HepG2 (cell line): ENCODE results near the gene SNHG17. TPM values are rescaled to one million over a fixed set of nuclear protein-coding genes. Genes with fewer than 3 reads are reported as not detected.

ENCODE experiments used
- ATAC-seq: fragments of 200-7000 bp; cut with Tn5 transposase; 3 replicates; pipeline ENCODE4 v1.9.1; 2020; ENCODE audit warnings: mild to moderate bottlenecking, moderate library complexity
- BruUV-seq: library from RNA; stranded (reverse); fragments of 400-500 nt; replicated peaks from 2 replicates; lab custom pipeline; 2021; lab: Mats Ljungman, UMichigan
- CTCF ChIA-PET: fragments of 300-600 bp; formaldehyde crosslinking; extraction: SDS; loops from one replicate; lab custom pipeline; 2021; ENCODE audit warnings: low total read pairs, inconsistent platforms, low intra/inter-chr PET ratio; lab: Yijun Ruan, JAX
- POLR2A ChIA-PET: fragments of 350-600 bp; sonication (Branson Sonifier 250); formaldehyde crosslinking; loops from one replicate; lab custom pipeline; 2020; ENCODE audit warnings: antibody characterized with exemption, inconsistent platforms; lab: Yijun Ruan, JAX
- DNase-seq: peaks from one replicate; pipeline ENCODE4 v3.0.0-alpha.2; 2015; ENCODE audit warnings: low spot score
- FAIRE-seq: peaks from 3 replicates; lab custom pipeline; 2011; peaks lifted over from hg19 to GRCh38; lab: Jason Lieb, UNC
- H2AFZ ChIP-seq: one replicate; pipeline ENCODE4 v1.6.1; 2011; ENCODE audit warnings: low read length, inconsistent platforms
- H3K27ac ChIP-seq: fragments of 300-600 bp; 3 replicates; pipeline ENCODE4 v1.8.0; 2011; ENCODE audit warnings: mixed run types, mild to moderate bottlenecking, mixed read lengths, low read length, inconsistent platforms; ENCODE audit not compliant: insufficient read depth; ENCODE audit errors: extremely low read length
- H3K27me3 ChIP-seq, 2 experiments: fragments of 200-600 bp in 1 of 2; 2 replicates in 1 of 2; 3 replicates in 1 of 2; pipeline versions ENCODE4 v1.6.0 to v1.8.0; 2011; ENCODE audit warnings: low read length in 2 of 2, mild to moderate bottlenecking in 2 of 2, moderate library complexity in 2 of 2, inconsistent platforms in 1 of 2; ENCODE audit not compliant: insufficient read depth in 2 of 2, control insufficient read depth in 1 of 2
- H3K36me3 ChIP-seq, 2 experiments: fragments of 200-600 bp in 1 of 2; replicated peaks in 1 of 2; 2 replicates in 1 of 2; 3 replicates in 1 of 2; pipeline versions ENCODE4 v1.5.1 to v1.8.0; 2011; ENCODE audit warnings: low read length in 2 of 2, inconsistent platforms in 1 of 2; ENCODE audit not compliant: insufficient read depth in 2 of 2, control insufficient read depth in 1 of 2
- H3K4me1 ChIP-seq: 2 replicates; pipeline ENCODE4 v1.5.1; 2012; ENCODE audit warnings: low read length, inconsistent platforms; ENCODE audit not compliant: insufficient read depth
- H3K4me2 ChIP-seq: 2 replicates; pipeline ENCODE4 v1.6.0; 2011; ENCODE audit warnings: low read depth, low read length, inconsistent platforms
- H3K4me3 ChIP-seq, 3 experiments: fragments of 200-600 bp in 1 of 3; sonication (generic), shearing (Covaris generic) in 1 of 3; replicated peaks in 1 of 3; 2 replicates each; pipeline ENCODE4 v1.5.1; 2011 to 2016; ENCODE audit warnings: low read length in 3 of 3, inconsistent platforms in 2 of 3, low read depth in 2 of 3, mild to moderate bottlenecking in 2 of 3, control low read depth in 1 of 3, mixed read lengths in 1 of 3; ENCODE audit not compliant: insufficient read depth in 1 of 3
- H3K79me2 ChIP-seq: one replicate; pipeline ENCODE4 v1.6.1; 2011; ENCODE audit warnings: low read length, inconsistent platforms; ENCODE audit not compliant: insufficient read depth
- H3K9ac ChIP-seq: 2 replicates; pipeline ENCODE4 v1.6.0; 2011; ENCODE audit warnings: mild to moderate bottlenecking, low read depth, low read length, inconsistent platforms; ENCODE audit not compliant: insufficient read depth
- H3K9me3 ChIP-seq: 2 replicates; pipeline ENCODE4 v1.5.1; 2012; ENCODE audit warnings: mild to moderate bottlenecking, low read length
- H4K20me1 ChIP-seq: 2 replicates; pipeline ENCODE4 v1.6.0; 2011; ENCODE audit warnings: inconsistent platforms, mild to moderate bottlenecking, low read length, moderate library complexity; ENCODE audit not compliant: insufficient read depth
- ARID2 ChIP-seq: sonication (generic); formaldehyde crosslinking; IDR thresholded peaks from 2 replicates; pipeline ENCODE4 v1.8.1; 2022; ENCODE audit warnings: mild to moderate bottlenecking, missing genetic modification reagents, borderline replicate concordance
- GABPB1 ChIP-seq: IDR thresholded peaks from 2 replicates; pipeline ENCODE4 v1.6.1; 2016; ENCODE audit warnings: mild to moderate bottlenecking, missing genetic modification reagents, moderate library complexity, missing compliant biosample characterization
- HIVEP1 ChIP-seq: sonication (generic); formaldehyde crosslinking; IDR thresholded peaks from 2 replicates; pipeline ENCODE4 v1.4.0; 2020; ENCODE audit warnings: mild to moderate bottlenecking, missing genetic modification reagents
- HOXA5 ChIP-seq: sonication (generic); formaldehyde crosslinking; IDR thresholded peaks from 2 replicates; pipeline ENCODE4 v1.4.0; 2020; ENCODE audit warnings: missing genetic modification reagents
- MEIS1 ChIP-seq: sonication (generic); formaldehyde crosslinking; IDR thresholded peaks from 2 replicates; pipeline ENCODE4 v1.9.0; 2021; ENCODE audit warnings: mild to moderate bottlenecking, missing genetic modification reagents, moderate library complexity, borderline replicate concordance
- NR2F2 ChIP-seq: IDR thresholded peaks from 2 replicates; pipeline ENCODE4 v1.6.1; 2012; ENCODE audit warnings: low read depth, inconsistent platforms, borderline replicate concordance
- RBM22 ChIP-seq: fragments of 200-400 bp; formaldehyde crosslinking; optimal IDR thresholded peaks from 2 replicates; pipeline ENCODE3; 2017; ENCODE audit warnings: mild to moderate bottlenecking, low read length, moderate library complexity
- SNAI1 ChIP-seq: sonication (generic); formaldehyde crosslinking; IDR thresholded peaks from 2 replicates; pipeline ENCODE4 v1.5.0; 2020; ENCODE audit warnings: mild to moderate bottlenecking, missing genetic modification reagents, borderline replicate concordance
- TOE1 ChIP-seq: sonication (generic); formaldehyde crosslinking; IDR thresholded peaks from 2 replicates; pipeline ENCODE4 v1.4.0; 2020; ENCODE audit warnings: mild to moderate bottlenecking, missing genetic modification reagents
- TRIM22 ChIP-seq: fragments of 450-650 bp; IDR thresholded peaks from 2 replicates; pipeline ENCODE4 v1.6.1; 2017
- ZNF30 ChIP-seq: sonication (generic); formaldehyde crosslinking; IDR thresholded peaks from 2 replicates; pipeline ENCODE4 v1.5.0; 2020; ENCODE audit warnings: mild to moderate bottlenecking, missing genetic modification reagents
- ZNF337 ChIP-seq: sonication (generic); formaldehyde crosslinking; IDR thresholded peaks from 2 replicates; pipeline ENCODE4 v1.5.1; 2020; ENCODE audit warnings: missing genetic modification reagents, low read depth, mild to moderate bottlenecking, borderline replicate concordance
- ZNF501 ChIP-seq: sonication (generic); formaldehyde crosslinking; IDR thresholded peaks from 2 replicates; pipeline ENCODE4 v1.5.1; 2020; ENCODE audit warnings: mild to moderate bottlenecking, moderate library complexity, missing genetic modification reagents
- WGBS: methylation state at CpG from one replicate; pipeline ENCODE4 v1.1.6; 2017; ENCODE audit warnings: low lambda C conversion rate; 5-methylcytosine and 5-hydroxymethylcytosine counted together
- in situ Hi-C: cut with HindIII; loops from 2 replicates; pipeline ENCODE4 v1.10.0; 2017; ENCODE audit warnings: low pct_unique_long_range_greater_than_20kb; ENCODE audit not compliant: extremely low pct_ligation_motif_present
- intact Hi-C: fragments of 100-400 bp; cut with micrococcal nuclease; formaldehyde crosslinking; loops from one replicate; pipeline ENCODE4 v1.10.0; 2022; ENCODE audit not compliant: unreplicated experiment
- polyA plus RNA-seq, 8 experiments: library from polyadenylated mRNA; depleted of rRNA in 3 of 8; stranded (reverse) in 7 of 8; unstranded in 1 of 8; fragments of >200 nt; fragmentation: Illumina TruSeq in 4 of 8; extraction: Trizol in 4 of 8; gene quantifications; 2 replicates each; pipeline versions ENCODE4 v1.2.1 to v1.2.3, GENCODE V29; 2011 to 2016; ENCODE audit warnings: low read depth in 4 of 8, missing spikeins in 1 of 8, mixed read lengths in 1 of 8; ENCODE audit not compliant: insufficient read depth in 1 of 8
- total RNA-seq, 5 experiments: library from RNA; depleted of rRNA; stranded (reverse); fragments of >200 nt; fragmentation: Illumina TruSeq; extraction: Trizol; gene quantifications; 2 replicates each; pipeline ENCODE4 v1.2.3, GENCODE V29; 2016; ENCODE audit warnings: low read depth in 1 of 5

Gene SNHG17
- total and polyA plus RNA-seq, 2 of the 13 experiments (the other 11 are each of a cell fraction or from before 2014, with no cell fraction given): 26.2 to 41.2 TPM

DNA sequence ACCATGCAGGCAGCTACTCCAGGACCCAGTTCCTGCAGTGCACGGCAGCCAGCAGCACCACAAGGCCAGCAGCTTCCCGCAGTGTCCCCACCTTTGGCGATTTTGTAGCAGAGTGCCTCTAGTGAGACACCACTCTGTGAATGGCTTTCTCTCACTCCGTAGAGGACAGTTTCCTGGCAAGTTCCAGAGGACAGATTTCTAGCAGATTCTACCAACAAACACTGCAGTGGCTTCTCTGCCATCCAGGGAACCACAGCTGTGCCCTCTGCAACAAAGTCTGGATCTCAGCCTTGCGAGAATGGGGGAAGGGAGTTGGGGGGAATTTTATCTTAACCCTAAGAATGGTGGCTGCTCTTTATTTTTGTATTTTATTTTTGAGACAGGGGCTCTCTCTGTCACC, 28.7 kb downstream of the SNHG17 start:
- H3K4me1 ChIP-seq: peaks cover 14% of the 10 kb centered on the region
- FAIRE-seq (no peak), DNase-seq (no peak), ATAC-seq (peak; percentile 10; the same call in 1 of the 3 replicates)
- POLR2A ChIA-PET: no interaction called here
- H3K9ac ChIP-seq: no peak overlapping the region
- no peaks in the 10 kb centered on the region for H3K9me3 ChIP-seq
- no peaks in the 10 kb centered on the region for H3K36me3 ChIP-seq
- H3K79me2 ChIP-seq: no peaks in the 10 kb centered on the region
- no peak overlapping the region for H3K4me2 ChIP-seq
- 75% methylated on average over 5 of the region's 5 CpGs for WGBS
- no peak overlapping the region for H3K4me3 ChIP-seq
- H4K20me1 ChIP-seq: no peaks in the 10 kb centered on the region
- in situ Hi-C loops: loop anchor here (5.0 to 25.0 kb wide), 2 partner anchors 69 to 344 kb away; no protein-coding TSS in a partner anchor
- no peak overlapping the region for H2AFZ ChIP-seq
- H3K27ac ChIP-seq: no peak overlapping the region
- H3K27me3 ChIP-seq: no peaks in the 10 kb centered on the region
- TF ChIP-seq ZNF30 (CRISPR knock-in tag): no peak
- TF ChIP-seq GABPB1 (CRISPR knock-in tag): no peak
- no peak for TF ChIP-seq TRIM22
- no peak for TF ChIP-seq SNAI1
- no peak for TF ChIP-seq ZNF501 (CRISPR knock-in tag)
- TF ChIP-seq RBM22: no peak
- TF ChIP-seq ARID2 (CRISPR knock-in tag): no peak
- no peak for TF ChIP-seq TOE1 (CRISPR knock-in tag)
- TF ChIP-seq HOXA5: no peak
- TF ChIP-seq HIVEP1 (CRISPR knock-in tag): no peak
- no peak for TF ChIP-seq ZNF337 (CRISPR knock-in tag)
- no peak for TF ChIP-seq MEIS1 (CRISPR knock-in tag)
- no peak for TF ChIP-seq NR2F2
- CTCF ChIA-PET: no interaction called here
- no TSS peak for BruUV-seq
- intact Hi-C loops: loop anchor here (5.0 kb wide), 1 partner anchor 329 kb away; no protein-coding TSS in a partner anchor
